K562 (cell line): ENCODE data around the gene PROP1. TPM values are rescaled to one million over a fixed set of nuclear protein-coding genes. Genes with fewer than 3 reads are reported as not detected.
"Not testable (repeated sequence)": the region's sequence is repeated elsewhere in the genome, so short reads cannot be mapped to it uniquely, and the experiment has no call there.

ENCODE experiments used
- ATAC-seq: fragments of 200-7000 bp; cut with Tn5 transposase; 3 replicates; pipeline ENCODE4 v1.9.1; 2020; ENCODE audit warnings: moderate library complexity
- BruUV-seq: library from RNA; stranded (reverse); fragments of 400-500 nt; replicated peaks from 2 replicates; lab custom pipeline; 2021; lab: Mats Ljungman, UMichigan
- CTCF ChIA-PET: fragments of 300-600 bp; formaldehyde crosslinking; extraction: SDS; loops from one replicate; lab custom pipeline; 2021; ENCODE audit warnings: low intra/inter-chr PET ratio; lab: Yijun Ruan, JAX
- POLR2A ChIA-PET: fragments of 300-600, 350-650 bp; sonication (Branson Sonifier 250); formaldehyde crosslinking; extraction: SDS; loops from one replicate; lab custom pipeline; 2021; ENCODE audit warnings: antibody characterized with exemption, inconsistent platforms; lab: Yijun Ruan, JAX
- DNase-seq, 4 experiments: peaks; one replicate each; pipeline versions ENCODE4 v3.0.0 to v3.0.0-alpha.2; 2011 to 2018; ENCODE audit warnings: low spot score in 3 of 4, mixed read lengths in 3 of 4; ENCODE audit errors: extremely low read depth in 1 of 4
- FAIRE-seq: peaks from 2 replicates; lab custom pipeline; 2011; peaks lifted over from hg19 to GRCh38; lab: Jason Lieb, UNC
- H2AFZ ChIP-seq: 2 replicates; pipeline ENCODE4 v1.6.0; 2011; ENCODE audit warnings: low read depth, low read length, control low read depth, inconsistent platforms
- H3K27ac ChIP-seq: fragments of 200-600 bp; 3 replicates; pipeline ENCODE4 v1.8.0; 2011; ENCODE audit warnings: low read depth, mild to moderate bottlenecking, control low read depth, inconsistent platforms, low read length, moderate library complexity, mixed read lengths; ENCODE audit errors: extremely low read depth
- H3K27me3 ChIP-seq, 2 experiments: fragments of 300-600 bp in 1 of 2; 2 replicates in 1 of 2; 3 replicates in 1 of 2; pipeline versions ENCODE4 v1.6.0 to v1.8.0; 2011; ENCODE audit warnings: inconsistent platforms in 2 of 2, low read length in 2 of 2, mild to moderate bottlenecking in 1 of 2, mixed read lengths in 1 of 2, moderate library complexity in 1 of 2; ENCODE audit not compliant: control insufficient read depth in 2 of 2, insufficient read depth in 2 of 2
- H3K36me3 ChIP-seq: fragments of 300-600 bp; 3 replicates; pipeline ENCODE4 v1.8.0; 2011; ENCODE audit warnings: mild to moderate bottlenecking, low read length, inconsistent platforms; ENCODE audit not compliant: control insufficient read depth, insufficient read depth
- H3K4me1 ChIP-seq, 2 experiments: fragments of 200-600 bp in 1 of 2; replicated peaks in 1 of 2; 2 replicates in 1 of 2; 3 replicates in 1 of 2; pipeline versions ENCODE4 v1.5.1 to v1.8.0; 2011; ENCODE audit warnings: inconsistent platforms in 2 of 2, low read length in 2 of 2, mild to moderate bottlenecking in 1 of 2, mixed read lengths in 1 of 2, moderate library complexity in 1 of 2; ENCODE audit not compliant: control insufficient read depth in 2 of 2, insufficient read depth in 2 of 2
- H3K4me2 ChIP-seq: 2 replicates; pipeline ENCODE4 v1.6.1; 2011; ENCODE audit warnings: low read length, control low read depth, inconsistent platforms, mixed read lengths; ENCODE audit not compliant: insufficient read depth
- H3K4me3 ChIP-seq: fragments of 200-600 bp; sonication (generic), shearing (Covaris generic); 2 replicates; pipeline ENCODE4 v1.5.1; 2016; ENCODE audit warnings: control low read depth, inconsistent platforms
- H3K79me2 ChIP-seq: fragments of 200-600 bp; 3 replicates; pipeline ENCODE4 v1.8.0; 2011; ENCODE audit warnings: low read length, inconsistent platforms; ENCODE audit not compliant: control insufficient read depth, insufficient read depth
- H3K9ac ChIP-seq, 2 experiments: 2 replicates each; pipeline versions ENCODE4 v1.6.0 to v1.6.1; 2011; ENCODE audit warnings: low read depth in 2 of 2, low read length in 2 of 2, control low read depth in 1 of 2, inconsistent platforms in 1 of 2, mild to moderate bottlenecking in 1 of 2, mixed read lengths in 1 of 2; ENCODE audit not compliant: insufficient read depth in 1 of 2
- H3K9me1 ChIP-seq: one replicate; pipeline ENCODE4 v1.6.0; 2011; ENCODE audit warnings: inconsistent platforms, mild to moderate bottlenecking, low read length, moderate library complexity; ENCODE audit not compliant: control insufficient read depth, insufficient read depth
- H3K9me3 ChIP-seq: replicated peaks from 2 replicates; pipeline ENCODE4 v1.5.1; 2011; ENCODE audit warnings: low read depth, low read length, inconsistent platforms; ENCODE audit not compliant: control insufficient read depth, insufficient read depth
- H4K20me1 ChIP-seq: replicated peaks from 2 replicates; pipeline ENCODE4 v1.6.1; 2011; ENCODE audit warnings: low read length, inconsistent platforms, mixed read lengths; ENCODE audit not compliant: control insufficient read depth, insufficient read depth
- WGBS: fragments of 100-300 bp; shearing (Covaris generic); methylation state at CpG from one replicate; pipeline ENCODE4 v1.1.6; 2016; ENCODE audit warnings: low coverage, mixed read lengths; ENCODE audit not compliant: insufficient coverage; ENCODE audit errors: missing lambda C conversion rate; 5-methylcytosine and 5-hydroxymethylcytosine counted together
- in situ Hi-C: fragments of 300-500 bp; cut with MboI; formaldehyde crosslinking; loops from 4 replicates; pipeline ENCODE4 v1.15.0; 2018; ENCODE audit warnings: inconsistent platforms, mixed read lengths
- intact Hi-C: fragments of 100-400 bp; cut with micrococcal nuclease; formaldehyde crosslinking; loops from 2 replicates; pipeline ENCODE4 v1.14.2; 2022
- polyA plus RNA-seq, 8 experiments: library from polyadenylated mRNA; depleted of rRNA in 4 of 8; stranded (reverse) in 5 of 8; unstranded in 3 of 8; fragments of >200 nt; fragmentation: Nextera tagmentation in 2 of 8; fragmentation: Illumina TruSeq in 1 of 8; extraction: Ambion mirVana in 2 of 8; extraction: Trizol in 1 of 8; gene quantifications; 2 replicates each; pipeline versions ENCODE4 v1.2.1 to v1.2.3, GENCODE V29; 2011 to 2014; ENCODE audit warnings: inconsistent platforms in 1 of 8, missing spikeins in 1 of 8
- total RNA-seq, 7 experiments: library from RNA; depleted of rRNA in 6 of 7; stranded (reverse); fragments of >200 nt in 6 of 7; fragmentation: Illumina TruSeq in 2 of 7; extraction: Trizol in 2 of 7; gene quantifications; 2 replicates each; pipeline versions ENCODE4 v1.2.1 to v1.2.3, GENCODE V29; 2011 to 2021; ENCODE audit warnings: low replicate concordance in 1 of 7

PROP1 gene
- total and polyA plus RNA-seq, 9 of the 15 experiments (the other 6 are each of a cell fraction or from before 2014, with no cell fraction given) = not detected

DNA sequence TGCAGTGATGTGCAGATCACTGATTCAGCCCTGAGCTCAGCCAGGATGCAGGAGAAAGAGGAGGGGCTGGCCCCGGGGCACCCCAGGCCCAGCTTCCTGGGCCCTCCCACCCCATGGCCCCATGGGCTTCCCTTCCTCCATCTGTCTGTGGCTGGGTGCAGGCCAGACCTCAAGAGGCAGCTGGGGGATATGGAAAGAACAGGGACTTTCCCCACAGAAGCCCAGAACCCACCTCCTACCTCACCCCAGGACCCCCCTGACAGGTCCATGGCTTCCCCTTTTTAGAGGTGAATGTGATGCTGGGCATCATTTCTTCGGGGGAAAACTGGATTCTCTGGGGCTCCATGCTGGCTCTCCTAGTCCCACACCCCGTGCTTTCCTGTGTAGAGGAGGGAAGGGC, 53.1 kb downstream of the PROP1 start:
- intact Hi-C loops, H3K27me3 ChIP-seq, H3K4me2 ChIP-seq, CTCF ChIA-PET, H3K4me1 ChIP-seq, H4K20me1 ChIP-seq, H3K9ac ChIP-seq, H3K9me1 ChIP-seq, POLR2A ChIA-PET, H3K9me3 ChIP-seq, BruUV-seq, H3K4me3 ChIP-seq, H2AFZ ChIP-seq, DNase-seq, H3K36me3 ChIP-seq, H3K79me2 ChIP-seq, H3K27ac ChIP-seq, in situ Hi-C loops, ATAC-seq, FAIRE-seq: not testable (repeated sequence)
- no CpG with 5 or more reads among the region's 3 CpGs for WGBS

Other genes with a start within 250 kb of the PROP1 start
- not detected in 2 replicates for gene FAM153A, start 213.3 kb downstream of the PROP1 start, total RNA-seq (2014; rRNA removed)
- not detected in 2 replicates for gene FAM153A, start 213.3 kb downstream of the PROP1 start, total RNA-seq (2014; rRNA removed; fragmentation: Illumina TruSeq; extraction: Trizol)
- gene FAM153A, start 213.3 kb downstream of the PROP1 start, total RNA-seq (2015; rRNA removed; fragmentation: Illumina TruSeq; extraction: Trizol) = not detected in 2 replicates
- gene FAM153A, start 213.3 kb downstream of the PROP1 start, total RNA-seq (2021) = not detected in 2 replicates
- gene FAM153A, start 213.3 kb downstream of the PROP1 start, polyA plus RNA-seq (2011; rRNA removed) = 0.01 TPM in 1 of 2 replicates, not detected in the other
- gene FAM153A, start 213.3 kb downstream of the PROP1 start, polyA plus RNA-seq (2014; fragmentation: Illumina TruSeq; extraction: Trizol) = not detected in 2 replicates
- under 1 TPM; 0.13 to 0.21 TPM for gene FAM153A, start 213.3 kb downstream of the PROP1 start, polyA plus RNA-seq (2014; fragmentation: Nextera tagmentation; extraction: Ambion mirVana)
- not detected in 2 replicates for gene FAM153A, start 213.3 kb downstream of the PROP1 start, polyA plus RNA-seq (2014; rRNA removed)
- gene N4BP3, start 117.3 kb upstream of the PROP1 start, total RNA-seq (2014; rRNA removed) = 6.4 and 7.1 TPM in 2 replicates
- gene N4BP3, start 117.3 kb upstream of the PROP1 start, total RNA-seq (2014; rRNA removed; fragmentation: Illumina TruSeq; extraction: Trizol) = 0.73 and 1.2 TPM in 2 replicates
- 2.4 TPM in 2 replicates for gene N4BP3, start 117.3 kb upstream of the PROP1 start, total RNA-seq (2015; rRNA removed; fragmentation: Illumina TruSeq; extraction: Trizol)
- 6.6 and 7.0 TPM in 2 replicates for gene N4BP3, start 117.3 kb upstream of the PROP1 start, total RNA-seq (2021)
- gene N4BP3, start 117.3 kb upstream of the PROP1 start, polyA plus RNA-seq (2011; rRNA removed) = 3.4 and 3.5 TPM in 2 replicates
- 1.8 and 3.2 TPM in 2 replicates for gene N4BP3, start 117.3 kb upstream of the PROP1 start, polyA plus RNA-seq (2014; fragmentation: Illumina TruSeq; extraction: Trizol)
- gene N4BP3, start 117.3 kb upstream of the PROP1 start, polyA plus RNA-seq (2014; fragmentation: Nextera tagmentation; extraction: Ambion mirVana) = under 1 TPM; 0.06 to 0.10 TPM
- gene N4BP3, start 117.3 kb upstream of the PROP1 start, polyA plus RNA-seq (2014; rRNA removed) = 4.0 and 4.7 TPM in 2 replicates
- 37.0 and 39.0 TPM in 2 replicates for gene RMND5B, start 134.8 kb upstream of the PROP1 start, total RNA-seq (2014; rRNA removed)
- gene RMND5B, start 134.8 kb upstream of the PROP1 start, total RNA-seq (2014; rRNA removed; fragmentation: Illumina TruSeq; extraction: Trizol) = 16.9 and 21.1 TPM in 2 replicates
- 19.2 and 20.3 TPM in 2 replicates for gene RMND5B, start 134.8 kb upstream of the PROP1 start, total RNA-seq (2015; rRNA removed; fragmentation: Illumina TruSeq; extraction: Trizol)
- 53.6 and 54.8 TPM in 2 replicates for gene RMND5B, start 134.8 kb upstream of the PROP1 start, total RNA-seq (2021)
- 54.3 and 57.0 TPM in 2 replicates for gene RMND5B, start 134.8 kb upstream of the PROP1 start, polyA plus RNA-seq (2011; rRNA removed)
- 28.3 and 36.1 TPM in 2 replicates for gene RMND5B, start 134.8 kb upstream of the PROP1 start, polyA plus RNA-seq (2014; fragmentation: Illumina TruSeq; extraction: Trizol)
- gene RMND5B, start 134.8 kb upstream of the PROP1 start, polyA plus RNA-seq (2014; fragmentation: Nextera tagmentation; extraction: Ambion mirVana) = 1 to 10 TPM; 2.6 to 4.4 TPM
- 44.3 and 45.0 TPM in 2 replicates for gene RMND5B, start 134.8 kb upstream of the PROP1 start, polyA plus RNA-seq (2014; rRNA removed)
- gene NHP2, start 157.6 kb upstream of the PROP1 start, total RNA-seq (2014; rRNA removed) = 559 and 622 TPM in 2 replicates
- 128 and 144 TPM in 2 replicates for gene NHP2, start 157.6 kb upstream of the PROP1 start, total RNA-seq (2014; rRNA removed; fragmentation: Illumina TruSeq; extraction: Trizol)
- 255 and 258 TPM in 2 replicates for gene NHP2, start 157.6 kb upstream of the PROP1 start, total RNA-seq (2015; rRNA removed; fragmentation: Illumina TruSeq; extraction: Trizol)
- gene NHP2, start 157.6 kb upstream of the PROP1 start, total RNA-seq (2021) = 304 and 309 TPM in 2 replicates
- gene NHP2, start 157.6 kb upstream of the PROP1 start, polyA plus RNA-seq (2011; rRNA removed) = 140 and 146 TPM in 2 replicates
- gene NHP2, start 157.6 kb upstream of the PROP1 start, polyA plus RNA-seq (2014; fragmentation: Illumina TruSeq; extraction: Trizol) = 143 and 312 TPM in 2 replicates
- gene NHP2, start 157.6 kb upstream of the PROP1 start, polyA plus RNA-seq (2014; fragmentation: Nextera tagmentation; extraction: Ambion mirVana) = 100 to 1,000 TPM in 1 of 2 experiments, 10 to 100 TPM in 1; 52.8 to 124 TPM
- 302 and 369 TPM in 2 replicates for gene NHP2, start 157.6 kb upstream of the PROP1 start, polyA plus RNA-seq (2014; rRNA removed)
- not detected in 2 replicates for gene GMCL2, start 191.1 kb upstream of the PROP1 start, total RNA-seq (2014; rRNA removed)
- gene GMCL2, start 191.1 kb upstream of the PROP1 start, total RNA-seq (2014; rRNA removed; fragmentation: Illumina TruSeq; extraction: Trizol) = 0.04 TPM in 1 of 2 replicates, not detected in the other
- gene GMCL2, start 191.1 kb upstream of the PROP1 start, total RNA-seq (2015; rRNA removed; fragmentation: Illumina TruSeq; extraction: Trizol) = not detected in 2 replicates
- gene GMCL2, start 191.1 kb upstream of the PROP1 start, total RNA-seq (2021) = not detected in 2 replicates
- 0.03 TPM in 1 of 2 replicates, not detected in the other for gene GMCL2, start 191.1 kb upstream of the PROP1 start, polyA plus RNA-seq (2011; rRNA removed)
- gene GMCL2, start 191.1 kb upstream of the PROP1 start, polyA plus RNA-seq (2014; fragmentation: Illumina TruSeq; extraction: Trizol) = not detected in 2 replicates
- not detected for gene GMCL2, start 191.1 kb upstream of the PROP1 start, polyA plus RNA-seq (2014; fragmentation: Nextera tagmentation; extraction: Ambion mirVana)
- gene GMCL2, start 191.1 kb upstream of the PROP1 start, polyA plus RNA-seq (2014; rRNA removed) = not detected in 2 replicates
- 236 and 251 TPM in 2 replicates for gene HNRNPAB, start 208.3 kb upstream of the PROP1 start, total RNA-seq (2014; rRNA removed)
- gene HNRNPAB, start 208.3 kb upstream of the PROP1 start, total RNA-seq (2014; rRNA removed; fragmentation: Illumina TruSeq; extraction: Trizol) = 193 and 210 TPM in 2 replicates
- gene HNRNPAB, start 208.3 kb upstream of the PROP1 start, total RNA-seq (2015; rRNA removed; fragmentation: Illumina TruSeq; extraction: Trizol) = 213 and 223 TPM in 2 replicates
- gene HNRNPAB, start 208.3 kb upstream of the PROP1 start, total RNA-seq (2021) = 299 and 351 TPM in 2 replicates
- 160 and 253 TPM in 2 replicates for gene HNRNPAB, start 208.3 kb upstream of the PROP1 start, polyA plus RNA-seq (2011; rRNA removed)
- gene HNRNPAB, start 208.3 kb upstream of the PROP1 start, polyA plus RNA-seq (2014; fragmentation: Illumina TruSeq; extraction: Trizol) = 284 and 307 TPM in 2 replicates
- gene HNRNPAB, start 208.3 kb upstream of the PROP1 start, polyA plus RNA-seq (2014; fragmentation: Nextera tagmentation; extraction: Ambion mirVana) = 10 to 100 TPM; 34.6 to 44.7 TPM
- gene HNRNPAB, start 208.3 kb upstream of the PROP1 start, polyA plus RNA-seq (2014; rRNA removed) = 404 and 425 TPM in 2 replicates
- gene PHYKPL, start 236.6 kb upstream of the PROP1 start, total RNA-seq (2014; rRNA removed) = 18.6 and 21.6 TPM in 2 replicates
- 13.9 and 18.4 TPM in 2 replicates for gene PHYKPL, start 236.6 kb upstream of the PROP1 start, total RNA-seq (2014; rRNA removed; fragmentation: Illumina TruSeq; extraction: Trizol)
- 16.7 and 17.1 TPM in 2 replicates for gene PHYKPL, start 236.6 kb upstream of the PROP1 start, total RNA-seq (2015; rRNA removed; fragmentation: Illumina TruSeq; extraction: Trizol)
- gene PHYKPL, start 236.6 kb upstream of the PROP1 start, total RNA-seq (2021) = 34.0 and 34.7 TPM in 2 replicates
- gene PHYKPL, start 236.6 kb upstream of the PROP1 start, polyA plus RNA-seq (2011; rRNA removed) = 25.6 and 40.7 TPM in 2 replicates
- gene PHYKPL, start 236.6 kb upstream of the PROP1 start, polyA plus RNA-seq (2014; fragmentation: Illumina TruSeq; extraction: Trizol) = 19.6 and 20.1 TPM in 2 replicates
- 1 to 10 TPM; 4.7 to 6.5 TPM for gene PHYKPL, start 236.6 kb upstream of the PROP1 start, polyA plus RNA-seq (2014; fragmentation: Nextera tagmentation; extraction: Ambion mirVana)
- gene PHYKPL, start 236.6 kb upstream of the PROP1 start, polyA plus RNA-seq (2014; rRNA removed) = 31.9 and 32.0 TPM in 2 replicates